Measurements from ENCODE around the gene CPEB4. TPM values are rescaled to one million over a fixed set of nuclear protein-coding genes. Genes with fewer than 3 reads are reported as not detected.

Gene CPEB4
- total RNA-seq, 1 donor from 2014 or later, result 32.4 TPM

- Histone ChIP-seq H3K27ac (ENCODE audit: low read depth, low read length) (peak overlapping the region; percentile 73), H3K9ac (ENCODE audit: low read depth in 1 of 3, low read length in 3 of 3) (peak overlapping the region; percentile 24 to 69 (median 52)), H3K4me3 (ENCODE audit: low read length in 3 of 3) (peak overlapping the region in 2 of 3 donors; percentile 34 to 36), H3K36me3 (ENCODE audit: control insufficient read depth in 3 of 3, insufficient read depth in 3 of 3, low read length in 3 of 3) (no peaks in the 10 kb centered on the region), H3K27me3 (ENCODE audit: control insufficient read depth in 3 of 3, insufficient read depth in 3 of 3, low read length in 3 of 3) (no peaks in the 10 kb centered on the region), H3K4me1 (ENCODE audit: control insufficient read depth in 3 of 3, insufficient read depth in 3 of 3, low read length in 3 of 3) (peaks cover 8 to 10% (median 8%) of the 10 kb centered on the region in 3 donors), H3K9me3 (ENCODE audit: control insufficient read depth in 3 of 3, low read length in 3 of 3) (no peaks in the 10 kb centered on the region)
Measured at GRCh38 chr5:173895401-173896165, 7.4 kb downstream of the CPEB4 start.

DNA sequence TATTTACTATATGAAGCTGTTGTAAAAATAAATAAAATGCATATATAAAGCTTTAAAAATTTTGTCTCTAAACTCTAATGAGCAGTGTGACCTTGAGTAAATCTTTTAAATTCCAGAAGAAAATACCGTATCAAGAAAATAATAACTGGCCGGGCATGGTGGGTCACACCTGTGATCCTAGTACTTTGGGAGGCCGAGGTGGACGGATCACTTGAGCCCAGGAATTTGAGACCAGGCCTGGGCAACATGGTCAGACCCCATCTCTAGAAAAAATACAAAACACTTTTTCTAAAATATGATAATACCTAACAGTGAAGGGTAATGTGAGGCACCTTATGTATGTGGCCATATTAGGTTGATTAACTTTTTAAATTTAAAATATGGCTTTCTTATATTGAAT is 8.5 kb downstream of the CPEB4 start:
- Histone ChIP-seq H3K9ac (ENCODE audit: low read depth in 1 of 3, low read length in 3 of 3) (no peak overlapping the region), H3K36me3 (ENCODE audit: control insufficient read depth in 3 of 3, insufficient read depth in 3 of 3, low read length in 3 of 3) (peaks cover 0 to 2% (median 0%) of the 10 kb centered on the region in 3 donors), H3K27me3 (ENCODE audit: control insufficient read depth in 3 of 3, insufficient read depth in 3 of 3, low read length in 3 of 3) (no peaks in the 10 kb centered on the region), H3K4me1 (ENCODE audit: control insufficient read depth in 3 of 3, insufficient read depth in 3 of 3, low read length in 3 of 3) (peaks cover 11 to 19% (median 12%) of the 10 kb centered on the region in 3 donors), H3K4me3 (ENCODE audit: low read length in 3 of 3) (no peak overlapping the region), H3K27ac (ENCODE audit: low read depth, low read length) (no peak overlapping the region), H3K9me3 (ENCODE audit: control insufficient read depth in 3 of 3, low read length in 3 of 3) (no peaks in the 10 kb centered on the region)

- Histone ChIP-seq H3K4me3 (ENCODE audit: low read length in 3 of 3) (no peak overlapping the region), H3K27ac (ENCODE audit: low read depth, low read length) (peak overlapping the region; percentile 1), H3K9ac (ENCODE audit: low read depth in 1 of 3, low read length in 3 of 3) (no peak overlapping the region), H3K27me3 (ENCODE audit: control insufficient read depth in 3 of 3, insufficient read depth in 3 of 3, low read length in 3 of 3) (no peaks in the 10 kb centered on the region), H3K9me3 (ENCODE audit: control insufficient read depth in 3 of 3, low read length in 3 of 3) (no peaks in the 10 kb centered on the region), H3K4me1 (ENCODE audit: control insufficient read depth in 3 of 3, insufficient read depth in 3 of 3, low read length in 3 of 3) (peaks cover 17 to 27% (median 17%) of the 10 kb centered on the region in 3 donors), H3K36me3 (ENCODE audit: control insufficient read depth in 3 of 3, insufficient read depth in 3 of 3, low read length in 3 of 3) (peaks cover 0 to 4% (median 0%) of the 10 kb centered on the region in 3 donors)
Measured at GRCh38 chr5:173901705-173902104, 13.6 kb downstream of the CPEB4 start.

- H3K36me3 ChIP-seq (ENCODE audit: control insufficient read depth in 3 of 3, insufficient read depth in 3 of 3, low read length in 3 of 3), result peaks cover 0 to 4% (median 0%) of the 10 kb centered on the region in 3 donors
- H3K9ac ChIP-seq (ENCODE audit: low read depth in 1 of 3, low read length in 3 of 3), result no peak overlapping the region
- no peak overlapping the region for H3K4me3 ChIP-seq (ENCODE audit: low read length in 3 of 3)
- no peak overlapping the region for H3K27ac ChIP-seq (ENCODE audit: low read depth, low read length)
- no peaks in the 10 kb centered on the region for H3K9me3 ChIP-seq (ENCODE audit: control insufficient read depth in 3 of 3, low read length in 3 of 3)
- peaks cover 17 to 27% (median 21%) of the 10 kb centered on the region in 3 donors for H3K4me1 ChIP-seq (ENCODE audit: control insufficient read depth in 3 of 3, insufficient read depth in 3 of 3, low read length in 3 of 3)
- H3K27me3 ChIP-seq (ENCODE audit: control insufficient read depth in 3 of 3, insufficient read depth in 3 of 3, low read length in 3 of 3), result no peaks in the 10 kb centered on the region
Measured at GRCh38 chr5:173902334-173902733, 14.2 kb downstream of the CPEB4 start.

DNA sequence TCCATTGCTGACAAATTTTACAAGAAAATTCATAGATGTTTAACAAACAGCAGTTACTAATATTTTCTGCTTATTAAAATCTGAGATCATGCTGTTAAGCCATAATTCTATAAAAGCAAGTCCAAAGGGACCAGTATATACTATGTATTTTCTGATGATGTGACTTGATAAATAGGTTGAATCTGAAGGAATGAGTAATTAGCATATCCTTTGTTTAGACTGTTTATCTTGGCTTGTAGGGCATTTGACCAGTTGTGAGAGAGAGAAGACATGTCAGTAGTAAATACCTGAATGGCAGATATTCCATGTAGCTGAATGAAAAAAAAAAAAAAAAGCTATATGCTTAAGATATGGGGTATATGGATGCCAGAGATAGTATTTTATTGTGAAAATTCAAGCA is 14.6 kb downstream of the CPEB4 start:
- Histone ChIP-seq H3K9ac (ENCODE audit: low read depth in 1 of 3, low read length in 3 of 3) (no peak overlapping the region), H3K9me3 (ENCODE audit: control insufficient read depth in 3 of 3, low read length in 3 of 3) (no peaks in the 10 kb centered on the region), H3K4me1 (ENCODE audit: control insufficient read depth in 3 of 3, insufficient read depth in 3 of 3, low read length in 3 of 3) (peaks cover 21 to 30% (median 26%) of the 10 kb centered on the region in 3 donors), H3K27me3 (ENCODE audit: control insufficient read depth in 3 of 3, insufficient read depth in 3 of 3, low read length in 3 of 3) (no peaks in the 10 kb centered on the region), H3K27ac (ENCODE audit: low read depth, low read length) (no peak overlapping the region), H3K36me3 (ENCODE audit: control insufficient read depth in 3 of 3, insufficient read depth in 3 of 3, low read length in 3 of 3) (peaks cover 0 to 4% (median 0%) of the 10 kb centered on the region in 3 donors), H3K4me3 (ENCODE audit: low read length in 3 of 3) (no peak overlapping the region)

DNA sequence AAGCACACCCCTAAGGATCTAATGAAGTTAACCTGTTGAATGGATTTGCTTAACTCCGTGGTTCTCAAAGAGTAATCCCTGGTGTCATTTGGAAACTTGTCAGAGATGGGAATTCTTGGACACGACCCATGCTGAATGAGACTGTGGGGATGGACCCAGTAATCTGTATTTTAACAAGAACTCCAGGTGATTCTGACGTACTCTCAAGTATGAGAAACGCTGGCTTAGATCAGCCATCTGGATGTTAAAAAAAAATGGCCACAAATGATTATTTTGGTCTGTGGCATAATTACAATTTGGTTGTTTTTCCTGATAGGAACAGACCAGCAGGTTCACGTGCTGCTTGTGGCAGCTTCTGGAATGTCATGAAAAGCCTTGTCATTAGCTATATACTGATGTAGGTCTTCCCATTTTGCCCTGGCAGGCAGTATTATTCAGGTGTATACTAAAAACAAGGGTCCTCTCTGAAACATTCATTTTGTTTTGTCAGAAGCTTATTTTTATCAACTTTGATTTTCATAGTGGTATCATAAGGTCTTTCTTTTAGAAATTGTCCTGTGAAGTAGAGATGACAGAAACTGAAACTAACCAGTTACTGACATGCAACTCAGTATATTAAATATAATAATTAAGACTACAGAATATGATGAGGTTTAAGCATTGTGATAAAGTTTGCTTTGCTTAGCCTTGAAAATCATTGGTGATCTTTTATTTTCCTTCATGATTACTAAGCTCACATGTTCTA is 15.4 kb downstream of the CPEB4 start:
- no peak overlapping the region for H3K4me3 ChIP-seq (ENCODE audit: low read length in 3 of 3)

GRCh38 chr5:173904151-173904550 is 16.0 kb downstream of the CPEB4 start:
- Histone ChIP-seq H3K4me3 (ENCODE audit: low read length in 3 of 3) (no peak overlapping the region), H3K4me1 (ENCODE audit: control insufficient read depth in 3 of 3, insufficient read depth in 3 of 3, low read length in 3 of 3) (peaks cover 28 to 39% (median 38%) of the 10 kb centered on the region in 3 donors), H3K9ac (ENCODE audit: low read depth in 1 of 3, low read length in 3 of 3) (no peak overlapping the region)

More for the DNA sequence above, 15.4 kb downstream of the CPEB4 start:
- Histone ChIP-seq H3K9me3 (ENCODE audit: control insufficient read depth in 3 of 3, low read length in 3 of 3) (no peaks in the 10 kb centered on the region), H3K36me3 (ENCODE audit: control insufficient read depth in 3 of 3, insufficient read depth in 3 of 3, low read length in 3 of 3) (peaks cover 0 to 4% (median 0%) of the 10 kb centered on the region in 3 donors), H3K27me3 (ENCODE audit: control insufficient read depth in 3 of 3, insufficient read depth in 3 of 3, low read length in 3 of 3) (no peaks in the 10 kb centered on the region), H3K27ac (ENCODE audit: low read depth, low read length) (peak overlapping the region; percentile 41), H3K9ac (ENCODE audit: low read depth in 1 of 3, low read length in 3 of 3) (no peak overlapping the region), H3K4me1 (ENCODE audit: control insufficient read depth in 3 of 3, insufficient read depth in 3 of 3, low read length in 3 of 3) (peaks cover 28 to 38% (median 34%) of the 10 kb centered on the region in 3 donors)

DNA sequence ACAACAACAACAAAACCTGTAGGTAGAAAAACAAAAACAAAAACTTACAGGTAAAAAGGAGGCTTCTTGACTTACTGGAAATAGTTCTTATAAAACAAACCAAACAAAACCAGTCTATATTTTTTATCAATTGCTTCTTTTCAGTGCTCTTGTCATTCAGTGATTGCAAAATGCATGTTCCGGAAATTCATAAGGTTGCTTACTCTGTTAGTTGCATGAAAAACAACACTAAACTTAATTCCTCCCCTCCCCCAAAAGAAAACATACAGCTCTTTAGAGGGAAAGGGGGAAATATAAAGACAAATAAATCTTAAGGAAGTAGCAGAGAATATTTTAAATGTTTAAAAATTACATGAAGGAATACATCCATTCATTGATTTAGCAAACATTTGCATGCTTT is 19.1 kb downstream of the CPEB4 start:
- H3K4me3 ChIP-seq (ENCODE audit: low read length in 3 of 3), result peak overlapping the region in 1 of 3 donors; percentile 4
- peak overlapping the region; percentile 84 for H3K27ac ChIP-seq (ENCODE audit: low read depth, low read length)
- peaks cover 21 to 33% (median 30%) of the 10 kb centered on the region in 3 donors for H3K4me1 ChIP-seq (ENCODE audit: control insufficient read depth in 3 of 3, insufficient read depth in 3 of 3, low read length in 3 of 3)
- H3K27me3 ChIP-seq (ENCODE audit: control insufficient read depth in 3 of 3, insufficient read depth in 3 of 3, low read length in 3 of 3), result no peaks in the 10 kb centered on the region
- H3K9me3 ChIP-seq (ENCODE audit: control insufficient read depth in 3 of 3, low read length in 3 of 3), result no peaks in the 10 kb centered on the region
- H3K9ac ChIP-seq (ENCODE audit: low read depth in 1 of 3, low read length in 3 of 3), result peak overlapping the region in 2 of 3 donors; percentile 21 to 25
- peaks cover 0 to 12% (median 8%) of the 10 kb centered on the region in 3 donors for H3K36me3 ChIP-seq (ENCODE audit: control insufficient read depth in 3 of 3, insufficient read depth in 3 of 3, low read length in 3 of 3)

More at GRCh38 chr5:173904151-173904550, 16.0 kb downstream of the CPEB4 start:
- no peaks in the 10 kb centered on the region for H3K9me3 ChIP-seq (ENCODE audit: control insufficient read depth in 3 of 3, low read length in 3 of 3)
- H3K36me3 ChIP-seq (ENCODE audit: control insufficient read depth in 3 of 3, insufficient read depth in 3 of 3, low read length in 3 of 3), result peaks cover 0 to 4% (median 0%) of the 10 kb centered on the region in 3 donors
- no peak overlapping the region for H3K27ac ChIP-seq (ENCODE audit: low read depth, low read length)
- H3K27me3 ChIP-seq (ENCODE audit: control insufficient read depth in 3 of 3, insufficient read depth in 3 of 3, low read length in 3 of 3), result no peaks in the 10 kb centered on the region

DNA sequence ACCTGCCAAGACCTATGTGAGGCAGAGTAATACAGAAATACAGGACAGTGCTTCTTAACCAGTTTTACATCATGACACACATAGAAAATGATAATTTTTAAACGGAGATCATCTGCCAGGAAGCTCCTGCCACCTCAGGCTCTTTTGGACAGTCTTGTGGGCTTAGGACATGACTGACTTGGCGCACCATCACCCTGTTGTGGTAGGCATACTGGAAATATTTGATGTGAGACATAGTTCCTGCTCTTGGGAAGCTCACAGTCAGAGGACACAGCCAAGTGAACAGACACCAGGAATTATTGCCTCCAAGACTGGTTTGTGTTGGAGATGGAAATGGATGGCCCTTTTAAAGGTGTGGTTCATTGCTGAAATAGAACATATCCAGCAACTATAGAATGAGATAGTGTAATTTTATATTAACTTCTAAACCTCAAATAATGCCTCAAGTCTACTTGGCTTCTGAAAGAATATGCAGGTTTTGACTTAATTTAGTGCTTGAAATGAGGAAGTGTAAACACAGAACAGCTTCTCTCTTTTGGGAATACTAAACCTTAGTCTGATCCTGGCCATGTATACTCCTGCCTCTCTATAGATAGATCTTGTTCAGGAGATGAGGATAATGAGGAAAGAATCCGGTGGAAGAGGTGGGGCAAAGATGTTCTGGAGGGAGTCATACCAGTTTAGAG is 19.7 kb downstream of the CPEB4 start:
- Histone ChIP-seq H3K27ac (ENCODE audit: low read depth, low read length) (peak overlapping the region; percentile 84), H3K4me1 (ENCODE audit: control insufficient read depth in 3 of 3, insufficient read depth in 3 of 3, low read length in 3 of 3) (peaks cover 21 to 33% (median 27%) of the 10 kb centered on the region in 3 donors), H3K9me3 (ENCODE audit: control insufficient read depth in 3 of 3, low read length in 3 of 3) (no peaks in the 10 kb centered on the region), H3K27me3 (ENCODE audit: control insufficient read depth in 3 of 3, insufficient read depth in 3 of 3, low read length in 3 of 3) (no peaks in the 10 kb centered on the region), H3K9ac (ENCODE audit: low read depth in 1 of 3, low read length in 3 of 3) (peak overlapping the region; percentile 21 to 35 (median 25)), H3K4me3 (ENCODE audit: low read length in 3 of 3) (peak overlapping the region in 2 of 3 donors; percentile 4 to 15), H3K36me3 (ENCODE audit: control insufficient read depth in 3 of 3, insufficient read depth in 3 of 3, low read length in 3 of 3) (peaks cover 0 to 12% (median 8%) of the 10 kb centered on the region in 3 donors)
